HG02884 (cell line): ENCODE data around the gene ALOX15.
A peak's percentile ranks its signal among the peaks of the same experiment; 100 is the strongest.
"Not testable (repeated sequence)": the region's sequence is repeated elsewhere in the genome, so short reads cannot be mapped to it uniquely, and the experiment has no call there.

Source experiments
- ATAC-seq: cut with Tn5 transposase; IDR thresholded peaks from one replicate; pipeline ENCODE4 v1.9.1; 2021; ENCODE audit warnings: mild to moderate bottlenecking, moderate library complexity; ENCODE audit not compliant: unreplicated experiment

ALOX15 gene

GRCh38 chr17:4652997-4653396 lies 11.5 kb upstream of the ALOX15 start:
- no peak for ATAC-seq

GRCh38 chr17:4648741-4649140 lies 7.3 kb upstream of the ALOX15 start:
- no peak for ATAC-seq

GRCh38 chr17:4645642-4646041 lies 4.2 kb upstream of the ALOX15 start:
- ATAC-seq: no peak

GRCh38 chr17:4643676-4644075 lies 2.2 kb upstream of the ALOX15 start:
- ATAC-seq: no peak

- no peak for ATAC-seq
Measured at GRCh38 chr17:4642286-4642685, 808 bp upstream of the ALOX15 start.

GRCh38 chr17:4640569-4641188 lies 799 bp downstream of the ALOX15 start:
- not testable (repeated sequence) for ATAC-seq

GRCh38 chr17:4639301-4640059 lies 2.0 kb downstream of the ALOX15 start:
- not testable (repeated sequence) for ATAC-seq

GRCh38 chr17:4638766-4639165 lies 2.7 kb downstream of the ALOX15 start:
- not testable (repeated sequence) for ATAC-seq

- no peak for ATAC-seq
Measured at GRCh38 chr17:4636474-4637100, 4.9 kb downstream of the ALOX15 start.

- ATAC-seq: peak; percentile 68
Measured at GRCh38 chr17:4635823-4636375, 5.6 kb downstream of the ALOX15 start.

GRCh38 chr17:4634976-4635375 lies 6.5 kb downstream of the ALOX15 start:
- ATAC-seq: no peak

- ATAC-seq: no peak
Measured at GRCh38 chr17:4633643-4634042, 7.8 kb downstream of the ALOX15 start.

GRCh38 chr17:4632581-4632920 lies 8.9 kb downstream of the ALOX15 start:
- ATAC-seq: no peak

GRCh38 chr17:4631836-4632580 lies 9.5 kb downstream of the ALOX15 start:
- ATAC-seq: no peak

- ATAC-seq: no peak
Measured at GRCh38 chr17:4631431-4631830, 10.0 kb downstream of the ALOX15 start.

GRCh38 chr17:4626734-4627256 lies 14.7 kb downstream of the ALOX15 start:
- no peak for ATAC-seq

- no peak for ATAC-seq
Measured at GRCh38 chr17:4625181-4625617, 16.3 kb downstream of the ALOX15 start.

- not testable (repeated sequence) for ATAC-seq
Measured at GRCh38 chr17:4624451-4624911, 17.0 kb downstream of the ALOX15 start.

- ATAC-seq: no peak
Measured at GRCh38 chr17:4623249-4623648, 18.2 kb downstream of the ALOX15 start.

GRCh38 chr17:4622375-4622774 lies 19.1 kb downstream of the ALOX15 start:
- ATAC-seq: no peak
